Stimulated activated effector memory CD8-positive, alpha-beta T cell treated with anti-CD3 and anti-CD28 coated beads, Interleukin-12 subunit alpha, Interleukin-12 subunit beta, amount 100 ng/mL, for 72 hours (primary cell): ENCODE results near the gene PGAP6.
"Not testable (repeated sequence)": the region's sequence is repeated elsewhere in the genome, so short reads cannot be mapped to it uniquely, and the experiment has no call there.

Source experiments
- ATAC-seq: fragments of 150-1000 bp; cut with Tn5 transposase; 2 replicates; pipeline ENCODE4 v1.10.0; 2021
- DNase-seq, 2 donors: peaks; one replicate each; pipeline ENCODE4 v3.0.0; 2021 to 2022; ENCODE audit warnings: low spot score in 2 of 2
- H3K27ac Mint-ChIP-seq: one replicate; pipeline ENCODE4 v1.8.0; 2022; ENCODE audit warnings: mild to moderate bottlenecking, mixed read lengths
- H3K36me3 Mint-ChIP-seq: one replicate; pipeline ENCODE4 v1.8.0; 2022; ENCODE audit warnings: mild to moderate bottlenecking, mixed read lengths
- H3K4me1 Mint-ChIP-seq: one replicate; pipeline ENCODE4 v1.8.0; 2022; ENCODE audit warnings: mixed read lengths
- H3K4me3 Mint-ChIP-seq: one replicate; pipeline ENCODE4 v1.8.0; 2022; ENCODE audit warnings: mild to moderate bottlenecking, mixed read lengths
- H3K9me3 Mint-ChIP-seq: one replicate; pipeline ENCODE4 v1.8.0; 2022; ENCODE audit warnings: mixed read lengths

The PGAP6 gene

DNA sequence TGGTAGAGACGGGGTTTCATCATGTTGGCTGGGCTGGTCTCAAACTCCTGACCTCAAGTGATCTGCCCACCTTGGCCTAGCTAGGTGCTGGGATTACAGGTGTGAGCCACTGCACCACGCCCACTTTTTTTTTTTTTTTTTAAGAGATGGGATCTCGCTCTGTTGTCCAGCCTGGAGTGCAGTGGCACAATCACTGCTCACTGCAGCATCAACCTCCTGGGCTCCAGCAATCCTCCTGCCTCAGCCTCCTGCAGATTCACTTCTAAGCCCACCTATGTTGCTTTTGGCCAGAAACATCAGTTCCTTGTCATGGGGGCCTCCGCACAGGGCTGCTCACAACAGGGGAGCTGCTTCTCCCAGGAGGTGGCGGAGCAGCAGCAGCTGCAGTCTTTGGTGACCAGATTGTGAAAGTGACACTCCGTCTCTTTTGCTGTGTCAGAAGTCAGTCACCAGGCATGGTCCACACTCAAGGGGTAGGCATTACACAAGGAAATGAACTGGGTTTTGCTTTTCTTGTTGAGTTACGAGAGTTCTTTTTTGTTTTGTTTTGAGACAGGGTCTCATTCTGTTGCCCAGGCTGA lies 10.8 kb upstream of the PGAP6 start:
- H3K4me1 Mint-ChIP-seq, result peaks cover 21% of the 10 kb centered on the region
- H3K36me3 Mint-ChIP-seq, result peaks cover 13% of the 10 kb centered on the region
- DNase-seq (no peak), ATAC-seq (peak; percentile 78)
- H3K27ac Mint-ChIP-seq, result peak overlapping the region; percentile 85
- H3K4me3 Mint-ChIP-seq, result peak overlapping the region; percentile 32
- no peaks in the 10 kb centered on the region for H3K9me3 Mint-ChIP-seq

DNA sequence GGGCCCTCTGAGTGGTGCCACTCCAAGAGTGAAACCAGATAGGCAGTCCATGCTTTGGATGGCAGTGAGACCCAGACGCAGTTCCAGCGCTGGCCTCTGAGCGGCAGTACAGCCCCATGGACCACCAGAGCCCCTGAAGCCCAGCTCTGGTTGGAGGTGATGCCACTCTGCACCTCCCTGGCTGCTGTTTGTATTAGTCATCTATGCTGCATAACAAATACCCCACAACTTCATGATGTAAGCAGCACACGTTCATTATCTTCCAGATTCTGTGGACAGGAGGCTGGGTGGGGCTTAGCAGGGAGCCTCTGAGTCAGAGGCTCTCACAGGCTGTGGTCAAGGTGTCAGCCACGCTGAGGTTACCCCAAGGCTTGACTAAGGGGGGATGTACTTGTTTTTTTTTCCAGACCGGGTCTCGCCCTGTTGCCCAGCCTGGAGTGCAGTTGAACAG lies 10.1 kb upstream of the PGAP6 start:
- H3K4me1 Mint-ChIP-seq, result peaks cover 21% of the 10 kb centered on the region
- peak; percentile 93 for ATAC-seq
- H3K36me3 Mint-ChIP-seq, result peaks cover 13% of the 10 kb centered on the region
- peak overlapping the region; percentile 85 for H3K27ac Mint-ChIP-seq
- DNase-seq, result peak; percentile 74 to 94
- H3K9me3 Mint-ChIP-seq, result no peaks in the 10 kb centered on the region
- peak overlapping the region; percentile 32 for H3K4me3 Mint-ChIP-seq

DNA sequence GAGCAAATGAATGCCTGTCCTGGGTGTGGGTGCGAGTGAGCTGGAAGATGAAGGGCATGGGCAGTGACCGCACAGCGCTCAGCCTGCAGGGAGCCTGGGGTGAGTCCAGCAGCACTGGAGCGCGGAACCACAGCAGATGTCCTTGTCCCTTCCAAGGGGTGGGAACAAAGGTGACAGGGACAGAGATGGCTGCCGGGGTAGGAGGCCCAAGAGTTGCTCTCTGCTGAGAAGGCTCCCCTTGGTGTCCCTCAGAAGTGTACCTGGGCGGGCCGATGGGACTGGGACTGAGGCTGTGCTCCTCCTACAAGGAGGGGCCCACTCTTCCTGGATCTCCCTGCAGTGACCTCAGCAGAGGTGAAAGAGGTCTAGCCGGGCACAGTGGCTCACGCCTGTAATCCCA lies 7.6 kb upstream of the PGAP6 start:
- H3K9me3 Mint-ChIP-seq, result no peaks in the 10 kb centered on the region
- H3K27ac Mint-ChIP-seq, result peak overlapping the region; percentile 43
- no peak overlapping the region for H3K4me3 Mint-ChIP-seq
- H3K4me1 Mint-ChIP-seq, result peaks cover 15% of the 10 kb centered on the region
- DNase-seq (no peak), ATAC-seq (no peak)
- peaks cover 8% of the 10 kb centered on the region for H3K36me3 Mint-ChIP-seq

- peaks cover 21% of the 10 kb centered on the region for H3K4me1 Mint-ChIP-seq
- not testable (repeated sequence) for H3K4me3 Mint-ChIP-seq, H3K9me3 Mint-ChIP-seq, DNase-seq, H3K27ac Mint-ChIP-seq, H3K36me3 Mint-ChIP-seq, ATAC-seq
Observed at GRCh38 chr16:387761-388666, 6.2 kb upstream of the PGAP6 start.

DNA sequence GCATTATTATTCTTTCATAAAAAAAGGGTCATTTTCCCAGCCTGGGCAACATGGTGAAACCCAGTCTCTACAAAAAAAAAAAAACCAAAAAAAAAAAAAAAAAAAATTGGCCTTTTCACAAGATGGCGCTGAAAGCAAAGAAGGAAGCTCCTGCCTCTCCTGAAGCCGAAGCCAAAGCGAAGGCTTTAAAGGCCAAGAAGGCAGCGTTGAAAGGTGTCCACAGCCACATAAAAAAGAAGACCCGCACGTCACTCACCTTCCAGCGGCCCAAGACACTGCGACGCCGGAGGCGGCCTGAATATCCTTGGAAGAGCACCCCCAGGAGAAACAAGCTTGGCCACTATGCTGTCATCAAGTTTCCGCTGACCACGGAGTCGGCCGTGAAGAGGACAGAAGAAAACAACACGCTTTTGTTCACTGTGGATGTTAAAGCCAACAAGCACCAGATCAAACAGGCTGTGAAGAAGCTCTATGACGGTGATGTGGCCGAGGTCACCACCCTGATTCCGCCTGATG lies 4.9 kb upstream of the PGAP6 start:
- Mint-ChIP-seq H3K4me1 (peaks cover 12% of the 10 kb centered on the region), H3K9me3 (no peaks in the 10 kb centered on the region), H3K36me3 (peaks cover under 1% of the 10 kb centered on the region), H3K4me3 (no peak overlapping the region), H3K27ac (no peak overlapping the region)
- no peak for DNase-seq
- ATAC-seq, result no peak

GRCh38 chr16:383326-384051 lies 1.7 kb upstream of the PGAP6 start:
- Mint-ChIP-seq H3K36me3 (no peaks in the 10 kb centered on the region), H3K9me3 (no peaks in the 10 kb centered on the region), H3K27ac (peak overlapping the region; percentile 26), H3K4me3 (peak overlapping the region; percentile 60), H3K4me1 (peaks cover 18% of the 10 kb centered on the region)
- ATAC-seq (peak; percentile 71), DNase-seq (peak in 1 of 2 donors; percentile 79)

DNA sequence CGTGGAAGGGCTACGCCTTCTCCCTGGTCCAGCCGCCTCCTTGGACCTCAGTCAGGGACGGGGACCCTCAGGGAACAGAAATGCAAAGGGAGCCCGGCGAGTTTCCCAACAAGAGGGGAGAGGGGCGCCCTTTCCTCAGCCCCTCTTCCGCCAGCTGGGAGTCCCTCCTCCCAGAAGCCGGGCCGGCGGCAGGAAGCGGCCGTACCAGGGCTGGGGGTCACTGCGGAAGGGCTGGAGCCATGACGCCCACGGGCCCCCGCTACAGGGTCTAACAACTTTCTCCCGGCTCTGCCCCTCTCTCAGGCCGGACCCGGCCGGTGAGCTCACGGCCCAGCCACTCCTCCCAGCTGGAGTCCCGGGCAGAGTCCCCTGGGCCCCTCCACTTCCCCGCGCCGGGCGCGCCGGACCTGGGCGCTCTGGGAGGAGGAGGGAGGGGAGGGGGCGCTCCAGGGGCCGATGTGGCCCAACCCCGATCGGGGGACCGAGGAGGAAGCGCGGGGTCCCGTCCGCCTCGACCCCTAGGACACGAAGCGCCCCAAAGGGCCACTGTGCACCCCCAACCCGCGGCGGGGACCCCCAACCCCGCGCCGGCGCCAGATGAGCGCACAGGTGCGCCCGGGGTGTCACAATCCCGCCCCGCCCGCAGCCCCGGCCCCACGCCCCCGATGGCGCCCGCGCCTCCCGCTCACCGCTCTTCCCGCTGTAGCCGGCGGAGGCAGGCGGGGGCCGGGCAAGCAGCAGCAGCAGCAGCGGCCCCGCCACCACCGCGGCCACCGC lies 578 bp downstream of the PGAP6 start:
- ATAC-seq, result peak; percentile 69
- no peaks in the 10 kb centered on the region for H3K36me3 Mint-ChIP-seq
- DNase-seq, result no peak
- no peak overlapping the region for H3K27ac Mint-ChIP-seq
- H3K4me3 Mint-ChIP-seq, result peak overlapping the region; percentile 60
- H3K9me3 Mint-ChIP-seq, result no peaks in the 10 kb centered on the region
- peaks cover 18% of the 10 kb centered on the region for H3K4me1 Mint-ChIP-seq

DNA sequence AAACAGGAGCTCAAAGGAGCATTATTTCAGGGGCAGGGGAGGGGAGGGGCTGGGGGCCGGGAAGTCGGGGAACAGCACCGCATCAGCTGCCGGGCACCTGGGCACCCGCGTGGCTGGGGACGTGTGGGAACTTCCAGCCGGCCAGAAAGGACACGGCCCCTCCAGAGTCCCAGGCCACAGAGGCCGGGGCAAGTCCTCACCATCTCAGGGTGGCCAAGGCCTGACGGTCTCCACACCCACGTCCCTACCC lies 1.1 kb downstream of the PGAP6 start:
- DNase-seq (no peak), ATAC-seq (no peak)
- Mint-ChIP-seq H3K9me3 (no peaks in the 10 kb centered on the region), H3K4me3 (peak overlapping the region; percentile 60), H3K27ac (no peak overlapping the region), H3K4me1 (peaks cover 18% of the 10 kb centered on the region), H3K36me3 (no peaks in the 10 kb centered on the region)

DNA sequence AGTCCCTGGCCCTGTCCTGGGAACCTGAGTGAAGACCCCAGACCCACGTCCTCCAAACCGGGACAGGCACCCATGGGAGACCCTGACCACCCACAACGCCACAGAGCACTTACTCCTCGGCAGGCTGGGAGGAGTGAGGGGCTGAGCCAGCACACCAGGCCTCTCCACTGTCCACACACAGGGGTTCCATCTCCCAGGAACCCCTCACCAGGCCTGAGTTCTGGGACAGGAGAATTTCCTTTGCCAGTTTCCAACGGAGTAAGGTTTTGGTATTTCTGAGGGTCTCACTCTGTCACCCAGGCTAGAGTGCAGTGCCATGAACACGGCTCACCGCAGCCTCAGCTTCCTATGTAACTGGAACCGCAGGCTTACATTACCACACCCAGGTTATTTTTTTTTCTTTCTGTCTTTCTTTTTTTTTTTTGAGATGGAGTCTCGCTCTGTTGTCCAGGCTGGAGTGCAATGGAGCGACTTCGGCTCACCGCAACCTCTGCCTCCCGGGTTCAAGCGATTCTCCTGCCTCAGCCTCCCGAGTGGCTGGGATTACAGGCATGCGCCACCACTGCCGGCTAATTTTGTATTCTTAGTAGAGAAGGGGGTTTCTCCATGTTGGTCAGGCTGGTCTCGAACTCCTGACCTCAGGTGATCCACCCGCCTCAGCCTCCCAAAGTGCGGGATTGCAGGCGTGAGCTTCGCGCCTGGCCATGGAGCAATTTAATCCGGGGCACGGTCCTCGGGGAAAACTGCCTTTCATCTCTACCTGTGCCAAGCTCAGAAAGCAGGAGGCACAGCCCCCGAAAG lies 1.6 kb downstream of the PGAP6 start:
- Mint-ChIP-seq H3K4me1 (peaks cover 18% of the 10 kb centered on the region), H3K4me3 (peak overlapping the region; percentile 60), H3K9me3 (no peaks in the 10 kb centered on the region), H3K27ac (peak overlapping the region; percentile 82), H3K36me3 (peaks cover 2% of the 10 kb centered on the region)
- DNase-seq (no peak), ATAC-seq (no peak)

DNA sequence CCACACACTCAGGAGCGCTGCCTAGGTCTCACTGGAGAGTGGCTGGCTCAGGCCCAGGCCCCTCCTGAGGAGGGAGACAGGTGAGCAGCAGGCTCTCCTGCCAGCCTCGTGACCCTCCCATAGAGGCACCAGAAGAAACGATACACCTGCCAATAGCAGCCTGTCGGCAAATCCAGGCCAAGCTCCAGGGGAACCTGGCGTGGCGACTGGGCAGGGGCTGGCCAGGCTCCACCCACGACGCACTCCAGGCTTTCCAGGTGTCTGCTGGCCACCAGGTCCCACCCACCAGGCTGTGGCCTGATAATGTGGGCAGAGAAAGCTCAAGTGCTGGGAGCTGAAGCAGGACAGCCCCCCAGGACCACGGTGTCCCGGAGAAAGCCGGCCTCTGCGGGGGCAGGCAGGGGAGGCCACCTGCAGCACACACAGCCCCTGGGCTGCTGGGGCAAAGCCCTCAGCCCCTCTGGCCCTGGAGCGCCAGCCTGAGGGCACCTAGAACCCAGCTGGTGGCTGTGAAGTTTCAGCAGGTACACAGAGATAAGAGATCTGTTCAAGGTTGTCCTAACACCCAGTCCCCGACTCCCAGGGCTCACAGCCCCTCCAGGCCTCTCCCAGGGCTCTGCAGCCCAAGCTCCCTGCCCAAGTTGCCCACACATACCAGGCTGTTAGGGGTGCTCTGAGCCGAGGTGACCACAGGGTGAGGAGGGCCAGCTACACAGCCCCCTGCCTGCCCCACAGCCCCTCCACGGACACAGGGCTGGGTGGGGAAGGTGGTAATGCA lies 2.4 kb downstream of the PGAP6 start:
- peaks cover 6% of the 10 kb centered on the region for H3K36me3 Mint-ChIP-seq
- H3K4me1 Mint-ChIP-seq, result peaks cover 18% of the 10 kb centered on the region
- H3K27ac Mint-ChIP-seq, result peak overlapping the region; percentile 82
- H3K9me3 Mint-ChIP-seq, result no peaks in the 10 kb centered on the region
- DNase-seq, result no peak
- no peak for ATAC-seq
- H3K4me3 Mint-ChIP-seq, result peak overlapping the region; percentile 60

DNA sequence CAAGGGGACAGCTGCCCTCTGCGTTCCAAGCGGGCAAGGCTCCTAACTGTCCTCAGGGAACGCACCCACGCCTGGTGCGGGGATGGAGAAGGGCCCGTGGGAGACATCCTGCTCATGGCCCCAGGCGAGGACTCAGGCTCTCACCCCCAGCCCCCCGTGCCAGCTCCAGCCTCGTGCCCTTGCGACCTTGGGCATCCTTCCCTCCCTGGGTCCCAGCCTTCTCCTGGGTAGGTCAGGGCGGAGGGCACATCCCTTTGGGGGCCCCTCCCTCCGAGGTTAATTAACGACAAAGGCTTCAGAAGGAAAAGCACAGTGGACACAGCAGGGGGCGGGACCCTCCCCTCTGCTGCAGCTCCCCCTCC lies 3.0 kb downstream of the PGAP6 start:
- H3K4me3 Mint-ChIP-seq, result no peak overlapping the region
- ATAC-seq (no peak), DNase-seq (no peak)
- peaks cover 18% of the 10 kb centered on the region for H3K4me1 Mint-ChIP-seq
- peak overlapping the region; percentile 32 for H3K27ac Mint-ChIP-seq
- H3K9me3 Mint-ChIP-seq, result no peaks in the 10 kb centered on the region
- peaks cover 6% of the 10 kb centered on the region for H3K36me3 Mint-ChIP-seq

DNA sequence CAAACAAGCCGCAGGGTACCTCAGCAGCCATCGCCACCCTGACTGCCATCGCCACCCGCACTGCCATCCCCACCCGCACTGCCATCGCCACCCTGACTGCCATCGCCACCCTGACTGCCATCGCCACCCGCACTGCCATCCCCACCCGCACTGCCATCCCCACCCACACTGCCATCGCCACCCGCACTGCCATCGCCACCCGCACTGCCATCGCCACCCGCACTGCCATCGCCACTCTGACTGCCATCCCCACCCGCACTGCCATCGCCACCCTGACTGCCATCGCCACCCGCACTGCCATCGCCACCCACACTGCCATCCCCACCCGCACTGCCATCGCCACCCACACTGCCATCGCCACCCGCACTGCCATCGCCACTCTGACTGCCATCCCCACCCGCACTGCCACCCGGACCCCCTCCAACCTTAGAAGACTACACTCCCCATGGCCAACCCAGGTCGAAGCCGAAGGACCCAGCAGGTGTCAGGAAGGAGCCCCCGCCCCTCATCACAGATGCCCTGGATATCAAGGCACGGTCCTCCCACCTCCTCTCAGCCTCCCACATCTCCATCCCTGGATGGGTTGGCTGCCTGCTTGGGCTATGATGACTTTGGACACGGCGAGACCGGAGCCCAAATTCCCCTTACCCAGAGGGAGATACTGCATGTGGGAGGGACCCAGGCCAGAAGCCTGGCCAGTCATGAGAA lies 3.5 kb downstream of the PGAP6 start:
- not testable (repeated sequence) for H3K9me3 Mint-ChIP-seq, ATAC-seq, DNase-seq, H3K36me3 Mint-ChIP-seq, H3K4me3 Mint-ChIP-seq
- H3K27ac Mint-ChIP-seq, result peak overlapping the region; percentile 32
- H3K4me1 Mint-ChIP-seq, result peaks cover 14% of the 10 kb centered on the region

DNA sequence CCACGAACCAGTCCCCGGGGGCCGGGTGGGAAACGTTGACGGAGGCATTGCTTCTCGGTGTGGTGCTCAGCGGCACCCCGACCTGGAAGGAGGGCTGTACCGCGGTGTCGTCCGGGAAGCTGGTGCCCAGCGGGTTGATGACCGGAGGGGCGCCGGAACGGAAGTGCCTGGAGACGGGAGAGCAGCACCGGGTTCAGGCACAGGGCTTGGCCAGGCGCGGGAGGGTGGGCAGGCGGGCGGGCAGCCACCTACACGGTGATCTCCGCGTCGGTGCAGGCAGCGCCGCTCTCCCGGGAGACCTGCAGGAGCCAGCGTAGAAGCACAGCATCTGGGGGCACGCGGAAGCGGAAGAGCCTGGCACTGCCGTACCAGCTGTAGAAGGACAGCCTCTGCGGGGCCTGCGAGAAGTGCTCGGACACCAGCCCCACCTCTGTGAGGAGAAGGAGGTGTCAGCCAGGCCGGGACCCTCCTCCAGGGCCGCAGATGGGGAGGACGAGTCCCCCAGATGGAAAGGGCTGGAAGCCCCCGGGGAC lies 4.3 kb downstream of the PGAP6 start:
- no peak overlapping the region for H3K27ac Mint-ChIP-seq
- DNase-seq, result no peak

More for the DNA sequence above, 4.3 kb downstream of the PGAP6 start:
- H3K9me3 Mint-ChIP-seq, result no peaks in the 10 kb centered on the region
- peaks cover 7% of the 10 kb centered on the region for H3K4me1 Mint-ChIP-seq
- H3K36me3 Mint-ChIP-seq, result peaks cover 6% of the 10 kb centered on the region
- H3K4me3 Mint-ChIP-seq, result no peak overlapping the region
- ATAC-seq, result no peak
